ENCODE data around the gene DTNB. TPM values are rescaled to one million over a fixed set of nuclear protein-coding genes. Genes with fewer than 3 reads are reported as not detected.

The DTNB gene
- total and polyA plus RNA-seq, 2 experiments from 2014 or later = 10.3 to 13.9 TPM

DNA sequence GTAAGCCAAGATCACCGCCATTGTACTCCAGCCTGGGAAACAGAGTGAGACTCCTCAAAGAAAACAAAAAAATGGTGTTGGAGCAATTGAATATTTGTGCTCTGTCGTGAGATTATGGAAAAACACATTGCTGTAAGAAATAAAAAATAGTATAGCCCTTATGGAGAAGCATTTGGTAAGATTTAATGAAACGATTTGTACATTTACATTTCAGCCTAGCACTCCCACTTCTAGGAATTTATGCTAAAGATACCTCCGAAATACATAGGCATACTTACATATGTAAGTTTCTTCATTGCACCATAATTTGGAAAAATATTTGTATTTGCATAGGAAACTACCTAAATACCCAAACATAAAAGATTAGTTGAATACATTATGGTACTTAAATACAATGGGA, 8.7 kb upstream of the DTNB start:
- Histone ChIP-seq H3K79me2 (no peaks in the 10 kb centered on the region), H3K9me3 (ENCODE audit: low read depth) (no peaks in the 10 kb centered on the region), H3K27me3 (no peaks in the 10 kb centered on the region), H3K4me2 (no peak overlapping the region), H3K36me3 (replicated peaks; ENCODE audit: insufficient read depth, low read depth) (no peaks in the 10 kb centered on the region), H2AFZ (no peak overlapping the region), H4K20me1 (ENCODE audit: insufficient read depth, poor library complexity, severe bottlenecking) (no peaks in the 10 kb centered on the region), H3K4me1 (ENCODE audit: insufficient read depth) (no peaks in the 10 kb centered on the region), H3K27ac (no peak overlapping the region), H3K4me3 (no peak overlapping the region), H3K9me2 (replicated peaks; ENCODE audit: insufficient read depth) (no peaks in the 10 kb centered on the region)
- TF ChIP-seq EZH2phosphoT487 (IDR thresholded peaks at IDR 0.05; ENCODE audit: low read depth, severe bottlenecking, unreplicated experiment) = no peak
- TF ChIP-seq, protein P1, sequence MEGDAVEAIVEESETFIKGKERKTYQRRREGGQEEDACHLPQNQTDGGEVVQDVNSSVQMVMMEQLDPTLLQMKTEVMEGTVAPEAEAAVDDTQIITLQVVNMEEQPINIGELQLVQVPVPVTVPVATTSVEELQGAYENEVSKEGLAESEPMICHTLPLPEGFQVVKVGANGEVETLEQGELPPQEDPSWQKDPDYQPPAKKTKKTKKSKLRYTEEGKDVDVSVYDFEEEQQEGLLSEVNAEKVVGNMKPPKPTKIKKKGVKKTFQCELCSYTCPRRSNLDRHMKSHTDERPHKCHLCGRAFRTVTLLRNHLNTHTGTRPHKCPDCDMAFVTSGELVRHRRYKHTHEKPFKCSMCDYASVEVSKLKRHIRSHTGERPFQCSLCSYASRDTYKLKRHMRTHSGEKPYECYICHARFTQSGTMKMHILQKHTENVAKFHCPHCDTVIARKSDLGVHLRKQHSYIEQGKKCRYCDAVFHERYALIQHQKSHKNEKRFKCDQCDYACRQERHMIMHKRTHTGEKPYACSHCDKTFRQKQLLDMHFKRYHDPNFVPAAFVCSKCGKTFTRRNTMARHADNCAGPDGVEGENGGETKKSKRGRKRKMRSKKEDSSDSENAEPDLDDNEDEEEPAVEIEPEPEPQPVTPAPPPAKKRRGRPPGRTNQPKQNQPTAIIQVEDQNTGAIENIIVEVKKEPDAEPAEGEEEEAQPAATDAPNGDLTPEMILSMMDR (IDR thresholded peaks at IDR 0.05; ENCODE audit: poor library complexity) = no peak
- no peak for TF ChIP-seq EZH2 (IDR thresholded peaks at IDR 0.05; ENCODE audit: borderline replicate concordance)
- 92% methylated on average over 4 of the region's 4 CpGs for WGBS (ENCODE audit: low lambda C conversion rate, missing lambda C conversion rate)
- DNase-seq (ENCODE audit: low spot score) = no peak

DNA sequence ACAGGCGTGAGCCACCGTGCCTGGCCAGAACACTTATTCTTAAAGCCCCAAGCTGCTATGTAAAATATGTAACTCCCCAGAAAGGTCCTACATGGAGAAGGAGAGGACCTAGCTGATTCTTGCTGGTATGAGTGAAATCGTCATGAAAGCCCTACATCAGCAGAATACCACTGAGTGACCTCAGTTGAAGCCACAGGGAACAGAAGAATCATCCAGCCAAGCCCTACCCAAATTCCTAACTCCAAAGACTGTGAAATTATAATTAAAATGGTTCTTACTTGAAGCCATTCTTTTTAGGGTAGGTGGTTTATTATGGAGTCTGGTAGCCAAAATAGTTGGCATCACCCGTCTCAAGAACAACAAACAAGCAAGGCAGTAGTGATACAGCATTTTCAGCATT, 4.5 kb upstream of the DTNB start:
- Histone ChIP-seq H3K9me3 (ENCODE audit: low read depth) (no peaks in the 10 kb centered on the region), H3K4me3 (no peak overlapping the region), H3K27ac (no peak overlapping the region), H3K27me3 (no peaks in the 10 kb centered on the region), H2AFZ (no peak overlapping the region), H4K20me1 (ENCODE audit: insufficient read depth, poor library complexity, severe bottlenecking) (no peaks in the 10 kb centered on the region), H3K4me2 (no peak overlapping the region), H3K4me1 (ENCODE audit: insufficient read depth) (no peaks in the 10 kb centered on the region), H3K79me2 (no peaks in the 10 kb centered on the region), H3K36me3 (replicated peaks; ENCODE audit: insufficient read depth, low read depth) (no peaks in the 10 kb centered on the region), H3K9me2 (replicated peaks; ENCODE audit: insufficient read depth) (no peaks in the 10 kb centered on the region)
- no peak for DNase-seq (ENCODE audit: low spot score)
- WGBS (ENCODE audit: low lambda C conversion rate, missing lambda C conversion rate) = 95% methylated on average over 4 of the region's 4 CpGs
- TF ChIP-seq EZH2phosphoT487 (IDR thresholded peaks at IDR 0.05; ENCODE audit: low read depth, severe bottlenecking, unreplicated experiment) (no peak), EZH2 (IDR thresholded peaks at IDR 0.05; ENCODE audit: borderline replicate concordance) (no peak)
- TF ChIP-seq, protein P1 (IDR thresholded peaks at IDR 0.05; ENCODE audit: poor library complexity) = no peak

DNA sequence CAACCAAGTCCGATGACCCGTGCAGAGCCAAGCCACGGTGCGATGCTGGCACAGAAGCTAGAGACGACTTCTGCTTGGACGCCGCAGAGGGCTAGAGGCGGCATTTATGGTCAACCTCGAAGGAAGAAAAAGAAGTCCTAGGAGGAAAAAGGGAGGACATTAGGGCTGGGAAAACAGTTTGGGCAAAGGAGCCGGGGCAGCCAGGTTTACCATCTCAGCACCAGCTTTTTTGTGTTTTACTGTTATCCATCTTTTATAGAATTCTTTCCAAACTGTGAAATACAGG, 643 bp upstream of the DTNB start:
- H3K27me3 ChIP-seq = no peaks in the 10 kb centered on the region
- H3K36me3 ChIP-seq (replicated peaks; ENCODE audit: insufficient read depth, low read depth) = no peaks in the 10 kb centered on the region
- H3K27ac ChIP-seq = peak overlapping the region; percentile 55
- peaks cover 10% of the 10 kb centered on the region for H3K4me1 ChIP-seq (ENCODE audit: insufficient read depth)
- H3K9me3 ChIP-seq (ENCODE audit: low read depth) = no peaks in the 10 kb centered on the region
- H3K9me2 ChIP-seq (replicated peaks; ENCODE audit: insufficient read depth) = no peaks in the 10 kb centered on the region
- DNase-seq (ENCODE audit: low spot score) = no peak
- H3K4me2 ChIP-seq = peak overlapping the region; percentile 90
- peaks cover 34% of the 10 kb centered on the region for H3K79me2 ChIP-seq
- peak overlapping the region; percentile 32 for H3K4me3 ChIP-seq
- WGBS (ENCODE audit: low lambda C conversion rate, missing lambda C conversion rate) = 31% methylated on average over 10 of the region's 10 CpGs
- TF ChIP-seq EZH2 (IDR thresholded peaks at IDR 0.05; ENCODE audit: borderline replicate concordance) (no peak), EZH2phosphoT487 (IDR thresholded peaks at IDR 0.05; ENCODE audit: low read depth, severe bottlenecking, unreplicated experiment) (no peak)
- TF ChIP-seq, protein P1 (IDR thresholded peaks at IDR 0.05; ENCODE audit: poor library complexity) = no peak
- H2AFZ ChIP-seq = peak overlapping the region; percentile 99
- H4K20me1 ChIP-seq (ENCODE audit: insufficient read depth, poor library complexity, severe bottlenecking) = no peaks in the 10 kb centered on the region
